Right lobe of liver (tissue), 4 donors: ENCODE results near the gene MIPEP.

Source experiments
- POLR2A ChIP-seq: fragments of 450-650 bp; IDR thresholded peaks from one replicate; pipeline ENCODE4 v1.6.1; 2017; ENCODE audit warnings: antibody characterized with exemption, mild to moderate bottlenecking
- TF ChIP-seq, protein P1 (sequence below), 4 donors: fragments of 200-600 bp in 3 of 4; fragments of 450-650 bp in 1 of 4; IDR thresholded peaks; one replicate each; pipeline versions ENCODE4 v1.5.1 to v1.8.0; 2016 to 2022; ENCODE audit warnings: antibody characterized with exemption in 4 of 4, mild to moderate bottlenecking in 2 of 4
- donor health status: DM: no; HTN: no; CAD: no.
- donor health status: DM: no; HTN: no; CAD: no.
- donor health status: DM: no; HTN: yes; CAD: no.

DNA sequence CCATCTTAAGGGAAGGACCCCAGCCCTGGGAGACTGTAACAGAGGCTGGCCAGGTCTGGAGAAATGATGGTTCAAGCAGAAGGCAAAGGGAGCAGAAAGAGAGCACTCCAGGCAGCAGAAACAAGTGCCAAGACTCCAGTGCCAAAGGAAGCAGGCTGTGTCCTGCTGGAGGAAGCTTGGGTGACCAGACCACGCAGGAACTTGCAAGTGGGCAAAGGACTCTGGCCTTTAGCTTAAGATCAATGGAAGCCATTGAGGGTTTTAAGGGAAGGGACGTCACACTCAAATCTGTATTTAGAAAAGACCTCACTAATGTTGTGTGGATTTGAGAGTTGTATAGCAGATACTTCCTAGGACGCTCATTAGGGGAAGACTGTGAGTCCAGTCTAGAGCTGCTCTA is 95.5 kb downstream of the MIPEP start:
- TF ChIP-seq, protein P1, sequence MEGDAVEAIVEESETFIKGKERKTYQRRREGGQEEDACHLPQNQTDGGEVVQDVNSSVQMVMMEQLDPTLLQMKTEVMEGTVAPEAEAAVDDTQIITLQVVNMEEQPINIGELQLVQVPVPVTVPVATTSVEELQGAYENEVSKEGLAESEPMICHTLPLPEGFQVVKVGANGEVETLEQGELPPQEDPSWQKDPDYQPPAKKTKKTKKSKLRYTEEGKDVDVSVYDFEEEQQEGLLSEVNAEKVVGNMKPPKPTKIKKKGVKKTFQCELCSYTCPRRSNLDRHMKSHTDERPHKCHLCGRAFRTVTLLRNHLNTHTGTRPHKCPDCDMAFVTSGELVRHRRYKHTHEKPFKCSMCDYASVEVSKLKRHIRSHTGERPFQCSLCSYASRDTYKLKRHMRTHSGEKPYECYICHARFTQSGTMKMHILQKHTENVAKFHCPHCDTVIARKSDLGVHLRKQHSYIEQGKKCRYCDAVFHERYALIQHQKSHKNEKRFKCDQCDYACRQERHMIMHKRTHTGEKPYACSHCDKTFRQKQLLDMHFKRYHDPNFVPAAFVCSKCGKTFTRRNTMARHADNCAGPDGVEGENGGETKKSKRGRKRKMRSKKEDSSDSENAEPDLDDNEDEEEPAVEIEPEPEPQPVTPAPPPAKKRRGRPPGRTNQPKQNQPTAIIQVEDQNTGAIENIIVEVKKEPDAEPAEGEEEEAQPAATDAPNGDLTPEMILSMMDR (IDR thresholded peaks at IDR 0.05), result no peak
- TF ChIP-seq POLR2A, result no peak
